OCI-LY1 (cell line): ENCODE measurements around the gene FNIP2.
"Not testable (repeated sequence)": the region's sequence is repeated elsewhere in the genome, so short reads cannot be mapped to it uniquely, and the experiment has no call there.

Experiments used
- H2AFZ ChIP-seq: fragments of 200-600 bp; sonication (generic), shearing (Covaris generic); 2 replicates; pipeline ENCODE4 v1.6.0; 2014; ENCODE audit warnings: antibody characterized with exemption, mild to moderate bottlenecking, low read length
- H3F3A ChIP-seq: fragments of 200-600 bp; sonication (generic), shearing (Covaris generic); 2 replicates; pipeline ENCODE4 v1.6.0; 2014; ENCODE audit warnings: mild to moderate bottlenecking, antibody characterized with exemption, low read length, moderate library complexity; ENCODE audit not compliant: insufficient read depth
- H3K27ac ChIP-seq: fragments of 200-600 bp; sonication (generic); 2 replicates; pipeline ENCODE4 v1.5.1; 2014; ENCODE audit warnings: low read length, mixed run types, mild to moderate bottlenecking, low read depth; ENCODE audit not compliant: poor library complexity, severe bottlenecking
- H3K27me3 ChIP-seq: fragments of 200-600 bp; sonication (generic); 2 replicates; pipeline ENCODE4 v1.6.0; 2014; ENCODE audit warnings: antibody characterized with exemption, mild to moderate bottlenecking, low read length, moderate library complexity; ENCODE audit not compliant: insufficient read depth
- H3K36me3 ChIP-seq: fragments of 200-600 bp; sonication (generic); 2 replicates; pipeline ENCODE4 v1.6.1; 2014; ENCODE audit warnings: mild to moderate bottlenecking, antibody characterized with exemption, low read length, moderate library complexity, mixed read lengths; ENCODE audit not compliant: insufficient read depth
- H3K4me1 ChIP-seq: fragments of 200-600 bp; sonication (generic); 2 replicates; pipeline ENCODE4 v1.5.1; 2014; ENCODE audit warnings: mild to moderate bottlenecking, low read length, moderate library complexity; ENCODE audit not compliant: insufficient read depth, severe bottlenecking
- H3K4me2 ChIP-seq: fragments of 200-600 bp; sonication (generic), shearing (Covaris generic); 2 replicates; pipeline ENCODE4 v1.6.1; 2014; ENCODE audit warnings: low read length
- H3K4me3 ChIP-seq: fragments of 200-600 bp; sonication (generic); 2 replicates; pipeline ENCODE4 v1.5.1; 2014; ENCODE audit warnings: low read length, low read depth, mild to moderate bottlenecking, mixed read lengths; ENCODE audit not compliant: poor library complexity, severe bottlenecking
- H3K79me2 ChIP-seq: fragments of 200-600 bp; shearing (Covaris generic); 2 replicates; pipeline ENCODE4 v1.6.1; 2016; ENCODE audit warnings: mixed run types, low read length, mixed read lengths; ENCODE audit not compliant: insufficient read depth
- H3K9ac ChIP-seq: fragments of 200-600 bp; sonication (generic), shearing (Covaris generic); 2 replicates; pipeline ENCODE4 v1.6.1; 2014; ENCODE audit warnings: mild to moderate bottlenecking, low read length, mixed read lengths
- H3K9me2 ChIP-seq: fragments of 200-600 bp; sonication (generic), shearing (Covaris generic); 2 replicates; pipeline ENCODE4 v1.6.1; 2014; ENCODE audit warnings: low read depth, mild to moderate bottlenecking, low read length, mixed read lengths
- H3K9me3 ChIP-seq: fragments of 200-600 bp; shearing (Covaris generic); 2 replicates; pipeline ENCODE4 v1.6.1; 2014; ENCODE audit warnings: low read length, mixed read lengths
- H4K20me1 ChIP-seq: fragments of 200-600 bp; sonication (generic), shearing (Covaris generic); 2 replicates; pipeline ENCODE4 v1.6.0; 2016; ENCODE audit warnings: mild to moderate bottlenecking, low read length; ENCODE audit not compliant: insufficient read depth
- EZH2 ChIP-seq: fragments of 200-600 bp; sonication (generic), shearing (Covaris generic); IDR thresholded peaks from 2 replicates; pipeline ENCODE4 v1.8.0; 2017; ENCODE audit warnings: borderline replicate concordance, mixed run types, mild to moderate bottlenecking, antibody characterized with exemption, low read length, moderate library complexity, mixed read lengths
- TF ChIP-seq, protein P1 (sequence below): fragments of 200-600 bp; sonication (generic), shearing (Covaris generic); IDR thresholded peaks from 2 replicates; pipeline ENCODE4 v1.5.1; 2017; ENCODE audit warnings: mild to moderate bottlenecking, antibody characterized with exemption, low read length, moderate library complexity, mixed read lengths

FNIP2 gene

DNA sequence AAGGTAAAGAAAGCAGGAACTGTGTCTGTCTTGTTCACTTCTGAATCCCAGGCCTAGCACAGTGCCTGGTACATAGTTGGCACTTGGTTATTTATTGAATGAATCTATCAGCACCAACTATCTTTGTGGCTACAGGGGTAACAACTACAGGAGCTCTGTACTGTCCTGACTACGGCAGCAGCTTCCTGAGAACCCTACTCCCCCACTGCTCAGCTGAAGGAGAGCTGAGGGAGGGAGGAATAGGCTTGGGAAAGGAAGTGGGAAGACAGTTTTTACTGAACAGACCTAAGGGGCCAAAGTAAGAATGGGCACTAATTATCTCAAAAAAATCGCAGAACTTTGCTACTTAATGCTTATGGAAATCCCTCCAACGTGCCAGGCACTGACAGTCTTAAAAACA is 178.0 kb downstream of the FNIP2 start:
- H2AFZ ChIP-seq, result no peak overlapping the region
- no peak for TF ChIP-seq EZH2
- TF ChIP-seq, protein P1, sequence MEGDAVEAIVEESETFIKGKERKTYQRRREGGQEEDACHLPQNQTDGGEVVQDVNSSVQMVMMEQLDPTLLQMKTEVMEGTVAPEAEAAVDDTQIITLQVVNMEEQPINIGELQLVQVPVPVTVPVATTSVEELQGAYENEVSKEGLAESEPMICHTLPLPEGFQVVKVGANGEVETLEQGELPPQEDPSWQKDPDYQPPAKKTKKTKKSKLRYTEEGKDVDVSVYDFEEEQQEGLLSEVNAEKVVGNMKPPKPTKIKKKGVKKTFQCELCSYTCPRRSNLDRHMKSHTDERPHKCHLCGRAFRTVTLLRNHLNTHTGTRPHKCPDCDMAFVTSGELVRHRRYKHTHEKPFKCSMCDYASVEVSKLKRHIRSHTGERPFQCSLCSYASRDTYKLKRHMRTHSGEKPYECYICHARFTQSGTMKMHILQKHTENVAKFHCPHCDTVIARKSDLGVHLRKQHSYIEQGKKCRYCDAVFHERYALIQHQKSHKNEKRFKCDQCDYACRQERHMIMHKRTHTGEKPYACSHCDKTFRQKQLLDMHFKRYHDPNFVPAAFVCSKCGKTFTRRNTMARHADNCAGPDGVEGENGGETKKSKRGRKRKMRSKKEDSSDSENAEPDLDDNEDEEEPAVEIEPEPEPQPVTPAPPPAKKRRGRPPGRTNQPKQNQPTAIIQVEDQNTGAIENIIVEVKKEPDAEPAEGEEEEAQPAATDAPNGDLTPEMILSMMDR, result no peak
- H3K36me3 ChIP-seq, result no peaks in the 10 kb centered on the region
- no peak overlapping the region for H3K27ac ChIP-seq
- H3K79me2 ChIP-seq, result no peaks in the 10 kb centered on the region
- H3K27me3 ChIP-seq, result no peaks in the 10 kb centered on the region
- H3F3A ChIP-seq, result no peaks in the 10 kb centered on the region
- no peak overlapping the region for H3K9ac ChIP-seq
- no peaks in the 10 kb centered on the region for H3K4me1 ChIP-seq
- no peaks in the 10 kb centered on the region for H3K9me3 ChIP-seq
- H3K9me2 ChIP-seq, result no peaks in the 10 kb centered on the region
- no peaks in the 10 kb centered on the region for H4K20me1 ChIP-seq
- no peak overlapping the region for H3K4me3 ChIP-seq
- no peak overlapping the region for H3K4me2 ChIP-seq

DNA sequence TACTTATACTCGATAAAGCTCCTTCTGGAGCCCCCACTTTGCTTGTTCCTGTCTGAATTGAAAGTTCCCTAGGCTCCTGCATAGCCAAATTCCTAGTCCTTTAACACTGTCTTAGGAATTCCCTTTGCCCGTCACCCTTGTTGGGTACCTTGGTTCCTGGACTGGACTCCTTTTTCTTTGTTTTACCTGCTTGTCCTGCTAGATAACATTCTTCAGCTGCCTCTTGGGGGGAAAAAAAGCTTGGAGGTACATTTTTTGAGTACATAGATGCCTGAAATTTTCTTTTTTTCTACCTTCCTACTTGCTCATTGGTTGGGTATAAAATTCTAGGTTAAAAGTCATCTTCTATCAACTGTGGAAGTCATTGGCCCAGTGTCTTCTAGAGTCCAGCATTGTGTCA is 179.2 kb downstream of the FNIP2 start:
- H3F3A ChIP-seq, result no peaks in the 10 kb centered on the region
- no peaks in the 10 kb centered on the region for H3K9me3 ChIP-seq
- no peak overlapping the region for H3K9ac ChIP-seq
- no peak overlapping the region for H3K27ac ChIP-seq
- no peak overlapping the region for H3K4me2 ChIP-seq
- no peaks in the 10 kb centered on the region for H3K4me1 ChIP-seq
- no peak for TF ChIP-seq EZH2
- TF ChIP-seq, protein P1, result no peak
- H3K79me2 ChIP-seq, result no peaks in the 10 kb centered on the region
- no peaks in the 10 kb centered on the region for H3K36me3 ChIP-seq
- no peaks in the 10 kb centered on the region for H3K9me2 ChIP-seq
- H4K20me1 ChIP-seq, result no peaks in the 10 kb centered on the region
- no peak overlapping the region for H3K4me3 ChIP-seq
- H2AFZ ChIP-seq, result no peak overlapping the region
- H3K27me3 ChIP-seq, result no peaks in the 10 kb centered on the region

DNA sequence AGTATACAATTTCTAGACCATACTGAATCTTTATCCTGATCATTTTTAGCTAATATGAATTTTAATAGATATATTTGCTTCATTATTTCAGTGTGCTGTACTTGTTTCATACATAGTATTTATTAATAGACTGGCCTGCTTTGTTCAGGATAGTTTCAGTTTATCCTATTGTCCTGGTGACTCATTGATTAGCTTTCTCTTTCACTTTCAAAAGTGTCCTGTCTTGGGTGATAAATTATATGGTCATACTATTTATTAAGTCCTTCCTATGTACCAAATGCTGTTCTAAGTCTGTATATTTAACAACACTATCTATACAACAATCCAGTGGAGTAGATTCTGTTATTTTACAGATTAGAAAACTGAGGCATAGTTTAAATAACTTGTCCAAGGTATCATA is 180.3 kb downstream of the FNIP2 start:
- no peaks in the 10 kb centered on the region for H3F3A ChIP-seq
- no peak overlapping the region for H3K27ac ChIP-seq
- H4K20me1 ChIP-seq, result no peaks in the 10 kb centered on the region
- H3K36me3 ChIP-seq, result no peaks in the 10 kb centered on the region
- H3K79me2 ChIP-seq, result no peaks in the 10 kb centered on the region
- H3K9me3 ChIP-seq, result no peaks in the 10 kb centered on the region
- TF ChIP-seq, protein P1, result no peak
- TF ChIP-seq EZH2, result no peak
- no peak overlapping the region for H3K9ac ChIP-seq
- no peaks in the 10 kb centered on the region for H3K9me2 ChIP-seq
- H3K4me3 ChIP-seq, result no peak overlapping the region
- H2AFZ ChIP-seq, result no peak overlapping the region
- H3K4me2 ChIP-seq, result no peak overlapping the region
- no peaks in the 10 kb centered on the region for H3K27me3 ChIP-seq
- H3K4me1 ChIP-seq, result no peaks in the 10 kb centered on the region

DNA sequence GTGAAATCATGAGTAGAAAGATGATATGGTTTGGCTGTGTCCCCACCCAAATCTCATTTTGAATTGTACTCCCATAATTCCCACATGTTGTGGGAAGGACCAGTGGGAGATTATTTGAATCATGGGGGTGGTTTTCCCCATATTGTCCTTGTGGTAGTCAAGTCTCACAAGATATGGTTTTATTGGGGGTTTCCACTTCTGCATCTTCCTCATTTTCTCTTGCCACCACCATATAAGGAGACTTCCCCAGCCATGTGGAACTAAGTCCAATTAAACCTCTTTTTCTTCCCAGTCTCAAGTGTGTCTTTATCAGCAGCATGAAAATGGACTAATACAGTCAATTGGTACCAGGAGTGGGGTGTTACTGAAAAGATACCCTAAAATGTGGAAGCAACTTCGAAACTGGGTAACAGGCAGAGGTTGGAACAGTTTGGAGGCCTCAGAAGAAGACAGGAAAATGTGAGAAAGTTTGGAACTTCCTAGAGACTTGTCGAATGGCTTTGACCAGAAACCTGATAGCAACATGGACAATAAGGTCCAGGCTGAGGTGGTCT is 183.5 kb downstream of the FNIP2 start:
- H3K27ac ChIP-seq, H3K27me3 ChIP-seq, H3K9ac ChIP-seq, H2AFZ ChIP-seq, H4K20me1 ChIP-seq, H3K9me3 ChIP-seq, H3K4me1 ChIP-seq, H3K36me3 ChIP-seq, H3K9me2 ChIP-seq, H3K4me3 ChIP-seq, H3F3A ChIP-seq, H3K4me2 ChIP-seq, H3K79me2 ChIP-seq: not testable (repeated sequence)

DNA sequence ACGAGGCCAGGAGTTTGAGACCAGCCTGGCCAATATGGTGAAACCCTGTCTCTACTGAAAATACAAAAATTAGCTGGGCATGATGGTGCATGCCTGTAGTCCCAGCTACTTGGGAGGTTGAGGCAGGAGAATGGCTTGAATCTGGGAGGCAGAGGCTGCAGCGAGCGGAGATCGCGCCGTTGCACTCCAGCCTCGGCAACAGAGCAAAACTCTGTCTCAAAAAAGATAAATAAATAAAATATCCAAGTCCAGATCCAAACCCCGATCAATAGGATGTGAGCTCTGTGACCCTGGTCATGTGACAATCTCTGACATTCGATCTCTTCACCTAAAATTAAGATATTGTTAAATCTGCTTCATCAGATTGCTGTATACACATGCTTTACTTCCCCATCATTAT is 187.5 kb downstream of the FNIP2 start:
- H3K4me2 ChIP-seq, H3K9me3 ChIP-seq, H3K27ac ChIP-seq, H3K79me2 ChIP-seq, H2AFZ ChIP-seq, H3K36me3 ChIP-seq, H3K4me3 ChIP-seq, H3K9me2 ChIP-seq, H3K27me3 ChIP-seq, H3F3A ChIP-seq, H3K9ac ChIP-seq, H4K20me1 ChIP-seq, H3K4me1 ChIP-seq: not testable (repeated sequence)

DNA sequence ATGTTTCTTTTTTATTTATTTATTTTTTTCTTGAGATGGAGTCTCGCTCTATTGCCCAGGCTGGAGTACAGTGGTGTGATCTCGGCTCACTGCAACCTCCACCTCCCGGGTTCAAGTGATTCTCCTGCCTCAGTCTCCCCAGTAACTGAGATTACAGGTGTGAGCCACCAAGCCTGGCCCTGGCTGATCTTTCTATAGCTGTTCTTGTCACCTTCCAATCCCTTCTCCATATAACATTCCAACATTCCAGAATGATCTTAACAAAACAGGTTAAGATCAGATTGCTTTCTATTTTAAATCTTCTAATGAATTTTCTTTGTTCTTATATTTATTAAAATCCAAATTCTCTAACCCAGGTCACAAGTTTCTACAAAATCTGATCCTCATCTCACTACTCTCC is 188.1 kb downstream of the FNIP2 start:
- H4K20me1 ChIP-seq, H3K27me3 ChIP-seq, H3K79me2 ChIP-seq, H3K9ac ChIP-seq, H2AFZ ChIP-seq, H3K4me3 ChIP-seq, H3K4me2 ChIP-seq, H3K36me3 ChIP-seq, H3K4me1 ChIP-seq, H3K9me3 ChIP-seq, H3K9me2 ChIP-seq, H3F3A ChIP-seq, H3K27ac ChIP-seq: not testable (repeated sequence)
